Subcutaneous adipose tissue (tissue), 4 donors: ENCODE data around the gene GRID1. TPM values are rescaled to one million over a fixed set of nuclear protein-coding genes. Genes with fewer than 3 reads are reported as not detected.

ENCODE experiments used
- CTCF ChIP-seq: fragments of 450-650 bp; IDR thresholded peaks from one replicate; pipeline ENCODE4 v1.5.1; 2016; ENCODE audit warnings: low read depth, mild to moderate bottlenecking, control low read depth, antibody characterized with exemption, moderate library complexity
- total RNA-seq, 4 donors: library from RNA; depleted of rRNA; stranded (reverse); fragments of >200 nt; gene quantifications; one replicate each; pipeline ENCODE4 v1.1.0, GENCODE V29; 2016

Gene GRID1
- total RNA-seq, 4 donors from 2014 or later: 0.49 to 2.0 (median 1.1) TPM

DNA sequence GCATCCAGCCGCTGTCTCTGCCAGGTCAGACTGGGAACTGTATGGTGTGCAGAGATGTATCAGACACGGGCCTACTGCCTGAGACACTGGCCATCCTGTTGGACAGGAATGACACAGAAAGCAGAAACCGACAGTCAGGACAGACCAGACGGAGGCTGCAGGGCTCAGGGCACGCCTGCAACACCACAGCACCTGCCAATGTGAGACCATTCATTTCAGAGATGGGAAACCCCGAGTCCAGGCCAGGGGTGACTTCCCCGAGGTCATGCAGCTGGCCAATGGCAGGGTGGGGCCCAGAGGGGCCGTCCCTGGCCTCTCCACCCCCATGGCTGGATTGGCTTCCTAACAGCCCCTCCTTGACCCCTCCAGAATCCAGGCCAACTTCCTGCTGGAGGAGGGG is 34.7 kb downstream of the GRID1 start:
- no peak for TF ChIP-seq CTCF

DNA sequence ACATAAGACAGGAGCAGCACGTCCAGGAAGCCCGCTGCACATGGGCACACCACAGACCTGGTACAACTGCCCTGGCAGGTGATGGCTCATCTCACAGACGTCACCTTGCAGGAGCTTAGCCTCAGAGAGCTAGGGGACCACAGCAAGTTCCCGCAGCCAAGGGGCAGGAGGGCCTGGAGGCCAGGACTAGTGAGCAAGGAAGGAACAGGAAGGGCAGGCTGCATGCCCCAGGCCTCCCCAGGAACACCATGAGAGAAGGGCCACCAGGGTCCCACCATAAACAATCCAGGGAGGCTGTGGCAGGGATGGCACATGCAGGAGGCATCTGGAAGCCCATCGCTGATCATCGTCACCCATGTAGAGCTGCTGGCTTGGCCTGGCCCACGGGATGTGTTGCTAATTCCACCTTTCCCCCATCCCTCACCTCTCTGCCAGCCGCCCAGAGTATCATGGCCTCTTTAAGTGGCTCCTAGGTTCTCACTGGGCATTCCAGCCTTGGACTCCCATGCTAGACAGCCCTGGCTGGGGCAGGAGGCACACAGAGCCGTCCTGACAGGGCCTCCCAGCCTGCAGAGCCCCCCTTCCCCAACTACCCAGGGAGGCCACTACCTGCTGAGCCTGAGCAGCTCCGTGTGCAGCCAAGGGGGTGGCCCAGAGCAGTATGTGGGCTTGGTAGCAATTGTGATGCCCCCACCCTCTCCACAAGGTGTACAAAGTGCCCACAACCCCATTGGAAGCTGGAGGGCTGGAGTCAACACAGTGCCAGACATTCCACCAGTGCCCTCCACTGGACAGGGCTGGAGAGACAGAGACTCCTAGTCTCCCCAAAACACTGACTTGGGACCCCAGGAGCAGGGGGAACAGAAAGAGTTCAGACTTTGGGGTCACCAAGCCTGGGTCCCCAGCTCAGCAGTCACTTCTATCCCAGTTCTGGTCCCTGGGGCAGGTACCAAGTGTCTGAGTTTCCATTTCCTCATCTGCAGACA is 35.5 kb downstream of the GRID1 start:
- no peak for TF ChIP-seq CTCF

- no peak for TF ChIP-seq CTCF
Observed at GRCh38 chr10:86329896-86330680, 36.5 kb downstream of the GRID1 start.

GRCh38 chr10:86329093-86329710 is 37.4 kb downstream of the GRID1 start:
- TF ChIP-seq CTCF: no peak

GRCh38 chr10:86327954-86328725 is 38.5 kb downstream of the GRID1 start:
- TF ChIP-seq CTCF: no peak

GRCh38 chr10:86325158-86325557 is 41.4 kb downstream of the GRID1 start:
- no peak for TF ChIP-seq CTCF
